ENCODE measurements around the gene TMEM179. TPM values are rescaled to one million over a fixed set of nuclear protein-coding genes. Genes with fewer than 3 reads are reported as not detected.

TMEM179 gene
- total RNA-seq, 1 experiment from 2014 or later, result not detected

DNA sequence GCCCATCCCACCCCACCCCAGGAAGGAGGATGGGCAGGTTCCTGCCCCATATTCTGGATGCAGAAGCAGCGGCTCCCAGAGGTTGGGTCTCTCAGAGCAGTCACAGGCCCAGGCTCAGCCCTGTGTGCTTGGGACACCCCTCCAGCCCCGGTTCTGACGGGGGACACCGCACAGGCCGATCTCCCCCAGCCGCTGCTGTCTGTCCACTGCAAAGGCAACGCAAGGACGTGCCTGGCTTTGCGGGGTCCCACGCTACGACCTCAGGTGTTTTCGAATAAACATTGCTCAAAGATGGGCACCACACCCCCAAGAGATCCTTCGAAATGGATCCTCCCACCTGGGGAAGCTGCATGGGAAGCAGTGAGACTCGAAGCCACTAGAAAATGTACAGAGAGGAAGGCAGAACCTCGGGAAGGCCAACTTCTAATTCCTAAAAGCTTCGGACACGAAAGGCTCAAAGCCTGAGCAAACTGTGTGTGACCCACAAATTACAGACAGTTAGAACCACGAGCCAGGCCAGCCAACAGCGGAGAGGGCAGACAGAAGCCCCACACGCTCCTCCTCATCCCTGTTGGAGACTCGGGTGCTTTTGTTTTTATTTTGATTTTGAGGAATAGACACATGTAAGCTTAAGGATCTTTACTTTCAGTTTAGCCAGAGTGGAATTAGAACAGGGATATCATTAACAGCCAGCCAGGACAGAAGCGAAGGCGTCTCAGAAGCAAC lies 14.2 kb downstream of the TMEM179 start:
- Histone ChIP-seq H4K20me1 (ENCODE audit: low read length) (no peaks in the 10 kb centered on the region), H3K36me3 (ENCODE audit: low read depth, low read length) (no peaks in the 10 kb centered on the region), H3K4me3 (ENCODE audit: low read length) (no peak overlapping the region), H2AFZ (ENCODE audit: low read length) (0 out of 2 replicates have a peak overlapping the region, but pooled peaks have one; percentile 50), H3K27me3 (ENCODE audit: low read length) (peaks cover 26% of the 10 kb centered on the region), H3K4me2 (ENCODE audit: low read length) (peak overlapping the region; percentile 15; the same call in 1 of the 2 replicates), H3K9ac (ENCODE audit: low read length) (no peak overlapping the region), H3K9me2 (replicated peaks; ENCODE audit: low read length) (no peaks in the 10 kb centered on the region), H3K4me1 (ENCODE audit: insufficient read depth, low read length) (no peaks in the 10 kb centered on the region), H3F3A (ENCODE audit: low read length, unreplicated experiment) (no peaks in the 10 kb centered on the region), H3K27ac (ENCODE audit: low read length) (no peak overlapping the region), H3K79me2 (ENCODE audit: low read length) (no peaks in the 10 kb centered on the region), H3K9me3 (ENCODE audit: low read length) (no peaks in the 10 kb centered on the region)
- ATAC-seq (no peak), DNase-seq (no peak)
- POLR2A ChIA-PET (ENCODE audit: unreplicated experiment), result no interaction called here
- intact Hi-C loops (cut with micrococcal nuclease), result no loop called here
- no peak for TF ChIP-seq EZH2 (IDR thresholded peaks at IDR 0.05; ENCODE audit: low read length, unreplicated experiment)
- TF ChIP-seq EZH2phosphoT487 (IDR thresholded peaks at IDR 0.05; ENCODE audit: borderline replicate concordance, low read length), result no peak
- TF ChIP-seq, protein P1, sequence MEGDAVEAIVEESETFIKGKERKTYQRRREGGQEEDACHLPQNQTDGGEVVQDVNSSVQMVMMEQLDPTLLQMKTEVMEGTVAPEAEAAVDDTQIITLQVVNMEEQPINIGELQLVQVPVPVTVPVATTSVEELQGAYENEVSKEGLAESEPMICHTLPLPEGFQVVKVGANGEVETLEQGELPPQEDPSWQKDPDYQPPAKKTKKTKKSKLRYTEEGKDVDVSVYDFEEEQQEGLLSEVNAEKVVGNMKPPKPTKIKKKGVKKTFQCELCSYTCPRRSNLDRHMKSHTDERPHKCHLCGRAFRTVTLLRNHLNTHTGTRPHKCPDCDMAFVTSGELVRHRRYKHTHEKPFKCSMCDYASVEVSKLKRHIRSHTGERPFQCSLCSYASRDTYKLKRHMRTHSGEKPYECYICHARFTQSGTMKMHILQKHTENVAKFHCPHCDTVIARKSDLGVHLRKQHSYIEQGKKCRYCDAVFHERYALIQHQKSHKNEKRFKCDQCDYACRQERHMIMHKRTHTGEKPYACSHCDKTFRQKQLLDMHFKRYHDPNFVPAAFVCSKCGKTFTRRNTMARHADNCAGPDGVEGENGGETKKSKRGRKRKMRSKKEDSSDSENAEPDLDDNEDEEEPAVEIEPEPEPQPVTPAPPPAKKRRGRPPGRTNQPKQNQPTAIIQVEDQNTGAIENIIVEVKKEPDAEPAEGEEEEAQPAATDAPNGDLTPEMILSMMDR (conservative IDR thresholded peaks at IDR 0.05; ENCODE audit: low read depth, low read length), result no peak
- BruUV-seq (replicated peaks), result no TSS peak
- CTCF ChIA-PET, result no interaction called here

DNA sequence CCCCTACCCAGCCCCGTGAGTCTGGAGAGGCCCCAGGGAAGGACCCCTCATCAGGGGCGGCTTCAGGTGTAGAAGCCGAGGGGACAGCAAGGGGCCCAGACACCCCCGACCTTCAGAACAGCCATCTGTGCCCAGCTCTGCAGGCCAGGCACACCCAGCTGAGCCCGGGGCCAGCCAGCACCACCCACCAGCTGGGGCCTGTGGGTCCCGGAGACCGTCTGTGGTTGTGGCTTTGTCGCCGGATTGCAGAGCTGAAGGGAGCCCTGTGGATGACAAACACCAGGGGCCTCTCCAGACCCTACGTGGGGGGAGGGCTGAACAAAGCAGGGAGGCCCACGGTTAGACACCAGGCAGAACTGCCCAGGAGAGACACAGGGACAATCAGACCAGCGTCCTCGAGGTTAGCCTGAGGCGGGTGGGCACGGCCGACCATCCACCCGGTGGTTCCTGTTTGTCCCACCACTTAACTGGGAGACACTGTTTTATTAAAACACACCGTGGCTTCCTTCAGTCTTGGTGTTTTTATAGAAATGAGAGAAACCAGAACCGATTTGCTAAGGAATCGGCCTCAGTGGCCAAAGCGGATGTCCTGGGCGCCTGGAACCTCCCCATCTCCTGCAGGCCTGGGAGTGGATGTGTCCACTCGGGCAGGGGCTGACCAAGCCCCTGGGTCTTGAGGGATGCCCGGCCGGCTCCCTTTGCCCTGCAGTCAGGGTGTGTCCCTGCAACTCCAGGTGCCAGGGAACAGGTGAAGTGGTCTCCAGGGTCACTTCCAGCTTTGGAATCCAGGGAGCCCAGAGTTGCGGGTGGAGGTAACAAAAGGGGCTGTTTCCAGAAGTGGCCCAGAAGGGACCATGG lies 15.0 kb downstream of the TMEM179 start:
- Histone ChIP-seq H3K9me3 (ENCODE audit: low read length) (no peaks in the 10 kb centered on the region), H3K4me1 (ENCODE audit: insufficient read depth, low read length) (no peaks in the 10 kb centered on the region), H3K27me3 (ENCODE audit: low read length) (peaks cover 26% of the 10 kb centered on the region), H3K36me3 (ENCODE audit: low read depth, low read length) (no peaks in the 10 kb centered on the region), H3F3A (ENCODE audit: low read length, unreplicated experiment) (no peaks in the 10 kb centered on the region), H3K9me2 (replicated peaks; ENCODE audit: low read length) (no peaks in the 10 kb centered on the region), H4K20me1 (ENCODE audit: low read length) (no peaks in the 10 kb centered on the region), H3K79me2 (ENCODE audit: low read length) (no peaks in the 10 kb centered on the region), H3K4me3 (ENCODE audit: low read length) (no peak overlapping the region), H3K9ac (ENCODE audit: low read length) (no peak overlapping the region), H2AFZ (ENCODE audit: low read length) (no peak overlapping the region), H3K27ac (ENCODE audit: low read length) (no peak overlapping the region), H3K4me2 (ENCODE audit: low read length) (no peak overlapping the region)
- intact Hi-C loops (cut with micrococcal nuclease), result no loop called here
- no peak for DNase-seq
- ChIA-PET CTCF (no interaction called here), POLR2A (ENCODE audit: unreplicated experiment) (no interaction called here)
- BruUV-seq (replicated peaks), result no TSS peak
- no peak for ATAC-seq
- TF ChIP-seq, protein P1 (conservative IDR thresholded peaks at IDR 0.05; ENCODE audit: low read depth, low read length), result no peak
- TF ChIP-seq EZH2phosphoT487 (IDR thresholded peaks at IDR 0.05; ENCODE audit: borderline replicate concordance, low read length) (no peak), EZH2 (IDR thresholded peaks at IDR 0.05; ENCODE audit: low read length, unreplicated experiment) (no peak)
